ENCODE data around the gene C14orf119.
"Not testable (repeated sequence)": the region's sequence is repeated elsewhere in the genome, so short reads cannot be mapped to it uniquely, and the experiment has no call there.

C14orf119 gene

GRCh38 chr14:23091294-23092225 lies 3.7 kb upstream of the C14orf119 start:
- DNase-seq: no peak

DNA sequence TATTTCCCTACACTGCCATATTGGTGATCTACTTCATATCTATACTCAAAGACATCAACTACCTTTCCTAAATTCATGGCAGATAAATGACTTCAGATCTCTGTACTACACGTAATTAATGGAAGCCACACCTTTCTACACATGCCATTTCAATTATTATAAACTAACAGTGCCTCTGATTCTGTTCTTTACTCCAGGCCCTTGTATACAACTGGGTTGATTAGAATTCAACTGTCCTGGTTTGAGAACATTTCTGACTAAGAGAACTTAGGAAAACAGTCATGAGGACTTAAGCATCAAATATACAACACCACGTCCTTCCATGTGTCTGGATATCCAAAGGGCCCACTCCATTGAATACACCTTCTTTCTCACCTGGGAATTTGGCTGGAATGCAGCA lies 2.2 kb upstream of the C14orf119 start:
- DNase-seq: no peak

GRCh38 chr14:23093526-23093925 lies 1.8 kb upstream of the C14orf119 start:
- no peak for DNase-seq

- DNase-seq: no peak
These were observed 1.2 kb upstream of the C14orf119 start for GRCh38 chr14:23093991-23094665.

DNA sequence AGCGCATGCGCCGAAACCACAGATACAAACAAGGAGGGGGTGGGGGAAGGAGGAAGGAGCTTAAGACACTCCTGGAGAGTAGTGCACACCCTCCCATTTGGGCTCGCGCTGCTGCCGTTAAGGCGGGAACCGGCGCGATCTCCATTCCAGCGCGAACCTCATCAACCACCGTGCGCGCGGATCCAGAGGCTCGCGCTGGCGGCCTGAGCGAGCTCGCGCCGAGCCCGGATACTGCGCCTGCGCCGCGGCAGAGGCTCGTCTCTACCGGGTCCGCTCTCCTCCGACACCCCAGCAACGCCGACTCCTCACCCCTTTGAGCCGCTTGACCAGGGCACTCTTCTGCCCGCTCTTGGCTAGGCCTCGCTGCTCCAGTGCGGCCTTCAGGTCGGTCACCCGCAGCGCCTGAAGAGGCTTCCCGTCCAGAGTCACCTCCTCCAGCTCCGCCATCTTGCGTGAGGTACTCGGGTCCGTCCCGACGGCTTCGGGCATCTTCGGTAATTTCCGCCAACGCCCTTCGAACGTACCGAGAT lies 574 bp upstream of the C14orf119 start, which contains the start of gene ACIN1:
Gene ACIN1 (minus strand): TSS at position 471 of the 530 bp plus-strand sequence. CDS start 24 bp downstream, at position 447.
- no peak for DNase-seq

DNA sequence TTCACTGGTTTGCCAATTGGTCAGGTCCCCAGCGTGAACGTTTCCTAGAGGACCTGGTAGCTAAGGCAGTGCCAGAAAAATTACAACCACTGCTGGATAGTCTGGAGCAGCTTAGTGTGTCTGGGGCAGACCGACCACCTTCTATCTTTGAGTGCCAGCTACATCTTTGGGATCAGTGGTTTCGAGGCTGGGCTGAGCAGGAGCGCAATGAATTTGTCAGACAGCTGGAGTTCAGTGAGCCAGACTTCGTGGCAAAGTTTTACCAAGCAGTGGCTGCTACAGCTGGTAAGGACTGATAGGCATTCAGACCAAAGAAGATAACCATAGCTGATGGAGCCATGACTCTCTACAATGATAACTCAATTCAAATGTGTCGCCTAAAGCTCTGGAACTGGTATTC lies 2.5 kb downstream of the C14orf119 start:
- no peak for DNase-seq

DNA sequence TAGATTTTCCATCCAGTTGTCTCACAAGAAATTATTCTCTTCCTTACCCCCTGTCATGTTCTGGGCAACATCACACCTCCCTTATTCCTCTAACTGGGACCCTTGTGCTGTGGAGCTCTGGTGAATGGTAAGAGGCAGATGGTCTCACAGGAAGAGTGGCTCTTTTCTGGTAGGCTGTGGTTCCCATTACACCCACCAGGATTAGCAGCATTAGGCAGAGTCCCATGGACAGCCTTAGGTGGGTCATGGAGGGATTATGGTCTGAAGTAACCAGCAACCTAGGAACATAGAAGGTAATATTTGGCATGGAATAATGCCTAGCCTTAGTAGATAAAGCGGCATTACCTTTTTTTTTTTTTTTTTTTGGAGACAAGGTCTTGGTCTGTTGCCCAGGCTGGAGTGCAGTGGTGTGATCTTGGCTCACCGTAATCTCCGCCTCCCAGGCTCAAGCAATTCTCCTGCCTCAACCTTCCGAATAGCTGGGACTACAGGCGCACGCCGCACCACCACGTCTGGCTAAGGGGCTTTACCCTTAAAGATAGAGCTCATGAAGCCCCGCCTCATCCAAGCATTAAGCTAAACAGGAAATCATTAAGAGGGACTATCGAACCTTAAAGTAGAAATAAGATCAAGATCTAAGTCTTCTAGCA lies 4.0 kb downstream of the C14orf119 start:
- DNase-seq: no peak

GRCh38 chr14:23101213-23101970 lies 6.1 kb downstream of the C14orf119 start:
- no peak for DNase-seq

GRCh38 chr14:23101986-23102625 lies 6.8 kb downstream of the C14orf119 start:
- no peak for DNase-seq

DNA sequence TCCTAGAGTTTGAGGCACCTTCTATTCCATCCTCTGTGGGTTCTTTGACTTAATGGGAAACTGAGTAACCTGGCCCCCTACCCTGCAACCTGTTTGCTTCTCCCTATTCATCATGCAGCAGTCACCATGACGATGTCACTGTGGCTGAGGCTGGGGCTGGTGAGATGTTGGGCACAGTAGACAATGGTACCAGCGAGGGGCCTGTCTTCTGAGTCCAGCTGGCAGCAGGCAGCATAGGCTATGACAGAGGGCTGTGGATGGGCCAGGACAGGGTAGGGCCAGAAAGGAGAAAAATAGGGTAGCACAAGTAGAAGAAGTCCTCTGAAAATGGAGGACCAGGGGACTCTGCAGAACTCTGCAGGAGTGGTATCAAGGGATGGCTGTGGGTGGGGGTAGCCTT lies 7.5 kb downstream of the C14orf119 start:
- DNase-seq: no peak

GRCh38 chr14:23103581-23103980 lies 8.3 kb downstream of the C14orf119 start:
- no peak for DNase-seq

DNA sequence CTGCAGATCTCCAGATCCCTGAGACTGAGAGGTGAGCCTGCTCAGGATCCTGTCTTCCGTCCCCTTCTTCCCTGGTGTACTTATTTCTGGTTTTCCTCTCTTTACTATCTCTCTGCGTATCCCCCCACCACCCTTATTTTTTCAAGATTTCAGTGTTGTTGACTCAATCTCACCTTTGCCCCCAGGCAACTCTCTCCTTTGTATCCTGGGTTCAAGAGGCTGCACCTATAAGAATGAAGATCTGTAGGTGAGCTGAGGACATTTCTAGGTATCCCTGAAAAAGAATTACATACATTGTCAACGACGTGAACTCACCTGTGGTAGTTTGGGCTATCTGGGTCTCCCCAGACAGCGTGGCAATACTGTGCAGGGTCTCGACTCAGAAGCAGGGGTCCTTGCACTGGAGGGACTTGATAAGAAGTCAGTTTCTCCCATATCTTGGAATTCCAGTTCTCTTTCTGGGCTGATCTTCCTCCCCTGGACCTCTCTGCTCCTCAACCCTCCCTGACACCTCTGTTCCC lies 8.8 kb downstream of the C14orf119 start:
- no peak for DNase-seq

DNA sequence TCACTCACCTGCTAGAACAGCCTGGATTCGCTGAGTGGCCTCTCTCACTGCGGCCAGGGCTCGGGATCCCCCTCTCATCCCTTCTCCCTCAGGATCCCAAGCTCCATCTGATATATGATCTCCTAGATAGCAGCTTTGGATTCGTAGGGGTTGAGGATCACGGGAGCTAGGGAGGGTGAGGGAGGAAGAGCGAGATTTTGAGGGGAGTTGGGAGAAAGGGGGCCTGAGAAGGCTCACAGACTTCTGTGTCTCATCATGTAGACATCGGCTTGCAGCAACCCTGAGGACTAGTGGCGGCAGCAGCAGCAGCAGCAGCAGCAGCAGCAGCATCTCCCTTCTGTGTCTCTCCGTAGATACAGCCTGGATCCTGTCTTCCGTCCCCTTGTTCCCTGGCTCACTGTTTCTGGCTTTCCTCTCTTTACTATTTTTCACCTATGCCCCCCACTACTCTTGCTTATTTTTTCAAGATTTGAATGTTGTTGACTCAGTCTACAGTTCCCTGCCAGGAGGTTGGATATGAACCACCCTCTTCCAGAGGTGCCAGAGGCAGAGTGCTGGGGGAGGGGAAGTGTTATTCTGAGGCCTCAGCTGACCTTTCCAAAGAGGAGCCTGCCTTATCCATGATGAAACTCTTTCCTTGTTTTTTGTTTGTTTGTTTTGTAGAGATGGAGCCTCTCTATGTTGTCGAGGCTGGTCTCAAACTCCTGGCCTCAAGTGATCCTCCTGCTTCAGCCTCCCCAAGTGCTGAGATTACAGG lies 9.5 kb downstream of the C14orf119 start, which contains the start of gene CIROP:
Gene CIROP (minus strand): TSS at position 399 of the 757 bp plus-strand sequence. CDS start 69 bp downstream, at position 330.
- no peak for DNase-seq

- DNase-seq: no peak
These were observed 10.1 kb downstream of the C14orf119 start for GRCh38 chr14:23105348-23105824.

DNA sequence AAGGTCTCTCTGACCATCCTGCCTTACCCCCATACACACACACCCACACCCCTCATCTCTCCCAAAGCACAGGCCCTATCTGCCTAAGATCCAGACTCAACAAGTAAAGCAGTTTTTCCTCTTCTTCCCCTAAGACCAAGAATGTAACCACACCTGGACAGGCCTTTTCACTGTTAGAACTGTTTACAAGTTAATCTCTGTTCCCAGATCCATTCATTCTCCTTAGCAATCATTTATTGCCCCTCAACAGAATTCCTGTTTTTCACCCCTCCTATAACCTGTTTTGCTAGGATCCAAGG lies 11.4 kb downstream of the C14orf119 start:
- DNase-seq: no peak

DNA sequence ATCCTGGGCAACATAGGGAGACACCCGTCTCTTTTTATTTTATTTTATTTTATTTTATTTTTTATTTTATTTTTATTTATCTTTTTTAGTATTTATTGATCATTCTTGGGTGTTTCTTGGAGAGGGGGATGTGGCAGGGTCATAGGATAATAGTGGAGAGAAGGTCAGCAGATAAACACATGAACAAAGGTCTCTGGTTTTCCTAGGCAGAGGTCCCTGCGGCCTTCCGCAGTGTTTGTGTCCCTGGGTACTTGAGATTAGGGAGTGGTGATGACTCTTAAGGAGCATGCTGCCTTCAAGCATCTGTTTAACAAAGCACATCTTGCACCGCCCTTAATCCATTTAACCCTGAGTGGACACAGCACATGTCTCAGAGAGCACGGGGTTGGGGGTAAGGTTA lies 12.3 kb downstream of the C14orf119 start:
- not testable (repeated sequence) for DNase-seq

DNA sequence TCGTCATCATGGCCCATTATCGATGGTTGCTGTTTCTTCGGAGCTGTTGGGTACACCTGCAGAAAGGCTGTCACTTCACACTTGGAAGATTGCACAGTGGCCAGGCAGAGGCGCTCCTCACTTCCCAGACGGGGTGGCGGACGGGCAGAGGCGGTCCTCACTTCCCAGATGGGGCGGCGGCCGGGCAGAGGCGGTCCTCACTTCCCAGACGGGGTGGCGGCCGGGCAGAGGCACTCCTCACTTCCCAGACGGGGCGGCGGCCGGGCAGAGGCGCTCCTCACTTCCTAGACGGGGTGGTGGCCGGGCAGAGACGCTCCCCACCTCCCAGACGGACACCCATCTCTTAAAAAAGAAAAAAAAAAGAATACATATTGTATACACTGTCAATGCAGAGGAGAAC lies 12.9 kb downstream of the C14orf119 start:
- not testable (repeated sequence) for DNase-seq

DNA sequence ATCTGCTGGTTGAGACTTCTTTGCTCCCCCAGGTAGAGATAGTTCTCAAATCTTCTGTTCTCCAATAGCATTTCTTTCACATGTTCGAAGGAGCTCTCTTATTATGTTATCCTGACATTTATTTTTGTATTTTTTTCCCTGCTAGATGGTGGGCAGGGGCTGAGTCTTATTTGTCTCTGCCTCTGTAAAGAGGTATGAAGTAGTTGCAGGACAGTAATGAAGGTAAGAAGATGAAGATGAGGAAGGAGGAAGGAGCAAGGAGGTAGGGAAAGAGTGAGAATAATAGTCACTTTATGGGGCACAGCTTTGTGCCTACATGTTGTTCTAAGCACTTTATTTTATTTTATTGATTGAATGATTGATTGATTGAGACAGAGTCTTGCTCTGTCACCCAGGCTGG lies 14.5 kb downstream of the C14orf119 start:
- no peak for DNase-seq

GRCh38 chr14:23110579-23111365 lies 15.5 kb downstream of the C14orf119 start:
- DNase-seq: no peak
